H1 (cell line): ENCODE data around the gene ST6GALNAC5.

Source experiments
- CREB1 ChIP-seq: IDR thresholded peaks from 2 replicates; pipeline ENCODE4 v1.6.1; 2012; ENCODE audit warnings: inconsistent platforms
- CTCF ChIP-seq, 3 experiments: IDR thresholded peaks; 1 replicate in 2 of 3; 2 replicates in 1 of 3; pipeline versions ENCODE4 v1.5.1 to v1.6.1; 2011; ENCODE audit warnings: low read length in 3 of 3, mild to moderate bottlenecking in 3 of 3, inconsistent platforms in 2 of 3, low read depth in 1 of 3, moderate library complexity in 1 of 3; ENCODE audit not compliant: insufficient read depth in 1 of 3; ENCODE audit errors: control extremely low read depth in 1 of 3
- E2F6 ChIP-seq: IDR thresholded peaks from 2 replicates; pipeline ENCODE4 v1.6.1; 2012; ENCODE audit warnings: inconsistent platforms
- EZH2 ChIP-seq: fragments of 200-600 bp; sonication (generic); IDR thresholded peaks from 2 replicates; pipeline ENCODE4 v1.7.1; 2012; ENCODE audit warnings: low read depth, mild to moderate bottlenecking, moderate library complexity, low read length, inconsistent platforms; ENCODE audit not compliant: severe bottlenecking
- FOSL1 ChIP-seq: IDR thresholded peaks from 2 replicates; pipeline ENCODE4 v1.6.1; 2011; ENCODE audit warnings: mild to moderate bottlenecking, low read depth, low read length, moderate library complexity; ENCODE audit not compliant: insufficient read depth
- MAFK ChIP-seq: IDR thresholded peaks from 2 replicates; pipeline ENCODE4 v1.6.1; 2012; ENCODE audit warnings: low read depth, mild to moderate bottlenecking, improper control_type of control experiment, low read length
- POLR2A ChIP-seq, 2 experiments: IDR thresholded peaks; 1 replicate in 1 of 2; 2 replicates in 1 of 2; pipeline ENCODE4 v1.6.1; 2011; ENCODE audit warnings: low read depth in 2 of 2, low read length in 2 of 2, mild to moderate bottlenecking in 2 of 2; ENCODE audit errors: control extremely low read depth in 1 of 2
- POLR2AphosphoS5 ChIP-seq: IDR thresholded peaks from 2 replicates; pipeline ENCODE4 v1.6.1; 2011; ENCODE audit warnings: low read depth, low read length
- RAD21 ChIP-seq, 2 experiments: IDR thresholded peaks in 1 of 2; conservative IDR thresholded peaks in 1 of 2; 2 replicates each; pipeline ENCODE4 v1.6.1; 2011; ENCODE audit warnings: low read depth in 2 of 2, low read length in 2 of 2, improper control_type of control experiment in 1 of 2, inconsistent platforms in 1 of 2, mild to moderate bottlenecking in 1 of 2, moderate library complexity in 1 of 2
- SP1 ChIP-seq: IDR thresholded peaks from 2 replicates; pipeline ENCODE4 v1.6.1; 2011; ENCODE audit warnings: low read depth, low read length
- TCF12 ChIP-seq: IDR thresholded peaks from 2 replicates; pipeline ENCODE4 v1.6.1; 2011; ENCODE audit warnings: low read depth, mild to moderate bottlenecking, low read length
- ZNF274 ChIP-seq: IDR thresholded peaks from 2 replicates; pipeline ENCODE4 v1.7.0; 2012; ENCODE audit warnings: low read length, borderline replicate concordance; ENCODE audit errors: extremely low read depth

- TF ChIP-seq TCF12 (no peak), CTCF (IDR thresholded peaks at IDR 0.05; ENCODE audit: control extremely low read depth in 1 of 3, insufficient read depth in 1 of 3, low read depth in 1 of 3, low read length in 3 of 3) (no peak), POLR2A (IDR thresholded peaks at IDR 0.05; ENCODE audit: control extremely low read depth in 1 of 2, low read depth in 2 of 2, low read length in 2 of 2) (no peak), RAD21 (IDR thresholded peaks at IDR 0.05 in 1 of 2, conservative IDR thresholded peaks at IDR 0.05 in 1 of 2; ENCODE audit: low read depth in 2 of 2, low read length in 2 of 2) (no peak), ZNF274 (no peak), CREB1 (no peak), SP1 (no peak), EZH2 (no peak), FOSL1 (no peak), E2F6 (no peak), MAFK (no peak), POLR2AphosphoS5 (no peak)
These were observed 154.5 kb downstream of the ST6GALNAC5 start for GRCh38 chr1:77021732-77022131.
